Dermis blood vessel endothelial cell (primary cell): ENCODE measurements around the gene ZNHIT1. TPM values are rescaled to one million over a fixed set of nuclear protein-coding genes. Genes with fewer than 3 reads are reported as not detected.
A peak's percentile ranks its signal among the peaks of the same experiment; 100 is the strongest.
"Not testable (repeated sequence)": the region's sequence is repeated elsewhere in the genome, so short reads cannot be mapped to it uniquely, and the experiment has no call there.

ENCODE experiments used
- DNase-seq: peaks from one replicate; pipeline ENCODE4 v3.0.0; 2010
- total RNA-seq: library from RNA; depleted of rRNA; stranded (reverse); fragments of >200 nt; gene quantifications from 2 replicates; pipeline ENCODE4 v1.2.3, GENCODE V29; 2014

The ZNHIT1 gene
- total RNA-seq, 1 donor from 2014 or later: 122 TPM

- peak; percentile 51 for DNase-seq
Observed at GRCh38 chr7:101243646-101244374, 25.8 kb downstream of the ZNHIT1 start.

GRCh38 chr7:101244375-101245146, 26.6 kb downstream of the ZNHIT1 start, which contains the start of gene FIS1:
Gene FIS1, minus strand, starts transcription at chr7:101245081. Its CDS starts 77 bp downstream, at chr7:101245004.
- peak; percentile 92 for DNase-seq

- no peak for DNase-seq
Observed at GRCh38 chr7:101245147-101245668, 27.2 kb downstream of the ZNHIT1 start.

GRCh38 chr7:101248276-101248675, 30.3 kb downstream of the ZNHIT1 start:
- no peak for DNase-seq

GRCh38 chr7:101250324-101250723, 32.4 kb downstream of the ZNHIT1 start:
- DNase-seq: no peak

GRCh38 chr7:101251871-101252659, 34.1 kb downstream of the ZNHIT1 start:
- peak; percentile 99 for DNase-seq

- DNase-seq: not testable (repeated sequence)
Observed at GRCh38 chr7:101253199-101253598, 35.2 kb downstream of the ZNHIT1 start.

- DNase-seq: no peak
Observed at GRCh38 chr7:101255796-101256195, 37.8 kb downstream of the ZNHIT1 start.

GRCh38 chr7:101258243-101258731, 40.3 kb downstream of the ZNHIT1 start:
- DNase-seq: no peak

GRCh38 chr7:101264102-101264706, 46.2 kb downstream of the ZNHIT1 start:
- peak; percentile 30 for DNase-seq

- DNase-seq: no peak
Observed at GRCh38 chr7:101265622-101266516, 47.9 kb downstream of the ZNHIT1 start.

- DNase-seq: no peak
Observed at GRCh38 chr7:101269664-101270063, 51.7 kb downstream of the ZNHIT1 start.

GRCh38 chr7:101271021-101271420, 53.1 kb downstream of the ZNHIT1 start:
- DNase-seq: no peak

GRCh38 chr7:101273206-101273605, 55.2 kb downstream of the ZNHIT1 start:
- no peak for DNase-seq

Other genes starting within 250 kb of the ZNHIT1 start
- not detected in 2 replicates for gene MUC12, start 248.6 kb upstream of the ZNHIT1 start, total RNA-seq
- gene MUC17, start 198.1 kb upstream of the ZNHIT1 start, total RNA-seq: not detected in 2 replicates
- 19.6 and 28.0 TPM in 2 replicates for gene TRIM56, start 132.7 kb upstream of the ZNHIT1 start, total RNA-seq
- 289 and 399 TPM in 2 replicates for gene SERPINE1, start 91.1 kb upstream of the ZNHIT1 start, total RNA-seq
- gene AP1S1, start 63.7 kb upstream of the ZNHIT1 start, total RNA-seq: 115 and 144 TPM in 2 replicates
- gene VGF, start 52.6 kb upstream of the ZNHIT1 start, total RNA-seq: not detected in 2 replicates
- gene NAT16, start 37.9 kb upstream of the ZNHIT1 start, total RNA-seq: not detected in 2 replicates
- gene MOGAT3, start 17.1 kb upstream of the ZNHIT1 start, total RNA-seq: not detected in 2 replicates
- gene PLOD3, start 584 bp upstream of the ZNHIT1 start, total RNA-seq: 54.1 and 104 TPM in 2 replicates
- 2.3 and 6.5 TPM in 2 replicates for gene CLDN15, start 19.6 kb downstream of the ZNHIT1 start, total RNA-seq
- gene FIS1, start 26.9 kb downstream of the ZNHIT1 start, total RNA-seq: 189 and 330 TPM in 2 replicates
- gene IFT22, start 103.6 kb downstream of the ZNHIT1 start, total RNA-seq: 13.0 and 15.8 TPM in 2 replicates
- gene COL26A1, start 144.7 kb downstream of the ZNHIT1 start, total RNA-seq: not detected in 2 replicates